Endothelial cell of hepatic sinusoid (primary cell): Measurements from ENCODE around the gene KRTAP7-1.

Experiments used
- in situ Hi-C: cut with HindIII; loops from 2 replicates; pipeline ENCODE4 v1.10.0; 2017; ENCODE audit warnings: low sequenced_read_pairs

Gene KRTAP7-1

GRCh38 chr21:30829659-30830058 is at the start of gene KRTAP7-1:
TSS of gene KRTAP7-1 (minus strand) at chr21:30829759. CDS start at chr21:30829698, 61 bp downstream.
- in situ Hi-C loops: no loop called here

- in situ Hi-C loops: no loop called here
Observed at GRCh38 chr21:30874526-30874925, 45.0 kb upstream of the KRTAP7-1 start.

GRCh38 chr21:30847627-30848500 is 18.3 kb upstream of the KRTAP7-1 start:
- in situ Hi-C loops: no loop called here

GRCh38 chr21:30842990-30843389 is 13.4 kb upstream of the KRTAP7-1 start:
- in situ Hi-C loops: no loop called here

GRCh38 chr21:30839304-30839703 is 9.7 kb upstream of the KRTAP7-1 start:
- in situ Hi-C loops: no loop called here

- in situ Hi-C loops: no loop called here
Observed at GRCh38 chr21:30838536-30838935, 9.0 kb upstream of the KRTAP7-1 start.

GRCh38 chr21:30831194-30831765 is 1.7 kb upstream of the KRTAP7-1 start:
- in situ Hi-C loops: no loop called here

GRCh38 chr21:30818837-30819610 is 10.5 kb downstream of the KRTAP7-1 start:
- in situ Hi-C loops: no loop called here

- in situ Hi-C loops: no loop called here
Observed at GRCh38 chr21:30813174-30813573, 16.4 kb downstream of the KRTAP7-1 start, which contains the start of gene KRTAP8-1. TSS of gene KRTAP8-1 (minus strand) at chr21:30813274. CDS start at chr21:30813220, 54 bp downstream.

GRCh38 chr21:30800605-30801004 is 29.0 kb downstream of the KRTAP7-1 start:
- in situ Hi-C loops: no loop called here

GRCh38 chr21:30793581-30794314 is 35.8 kb downstream of the KRTAP7-1 start:
- in situ Hi-C loops: no loop called here

GRCh38 chr21:30779249-30779648 is 50.3 kb downstream of the KRTAP7-1 start:
- in situ Hi-C loops: no loop called here
